ENCODE measurements around the gene PCNP.
"Not testable (repeated sequence)": the region's sequence is repeated elsewhere in the genome, so short reads cannot be mapped to it uniquely, and the experiment has no call there.

DNA sequence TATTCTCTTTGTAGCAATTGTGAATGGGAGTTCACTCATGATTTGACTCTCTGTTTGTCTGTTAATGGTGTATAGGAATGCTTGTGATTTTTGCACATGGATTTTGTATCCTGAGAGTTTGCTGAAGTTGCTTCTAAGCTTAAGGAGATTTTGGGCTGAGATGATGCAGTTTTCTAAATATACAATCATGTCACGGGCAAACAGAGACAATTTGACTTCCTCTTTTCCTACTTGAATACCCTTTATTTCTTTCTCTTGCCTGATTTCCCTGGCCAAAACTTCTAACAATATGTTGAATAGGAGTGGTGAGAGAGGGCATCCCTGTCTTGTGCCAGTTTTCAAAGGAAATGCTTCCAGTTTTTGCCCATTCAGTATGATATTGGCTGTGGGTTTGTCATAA is 37.0 kb upstream of the PCNP start:
- not testable (repeated sequence) for TF ChIP-seq YY1 (IDR thresholded peaks at IDR 0.05; ENCODE audit: insufficient read depth, insufficient read length); SUZ12 (IDR thresholded peaks at IDR 0.05; ENCODE audit: extremely low read depth, insufficient read depth, insufficient read length)
